Activated CD8-positive, alpha-beta memory T cell treated with anti-CD3 and anti-CD28 coated beads, Interleukin-2, amount 50 U/mL, for 48 hours (primary cell): ENCODE data around the gene ALDOC.
A peak's percentile ranks its signal among the peaks of the same experiment; 100 is the strongest.
"Not testable (repeated sequence)": the region's sequence is repeated elsewhere in the genome, so short reads cannot be mapped to it uniquely, and the experiment has no call there.

Source experiments
- DNase-seq: peaks from one replicate; pipeline ENCODE4 v3.0.0-alpha.2; 2020

Gene ALDOC

DNA sequence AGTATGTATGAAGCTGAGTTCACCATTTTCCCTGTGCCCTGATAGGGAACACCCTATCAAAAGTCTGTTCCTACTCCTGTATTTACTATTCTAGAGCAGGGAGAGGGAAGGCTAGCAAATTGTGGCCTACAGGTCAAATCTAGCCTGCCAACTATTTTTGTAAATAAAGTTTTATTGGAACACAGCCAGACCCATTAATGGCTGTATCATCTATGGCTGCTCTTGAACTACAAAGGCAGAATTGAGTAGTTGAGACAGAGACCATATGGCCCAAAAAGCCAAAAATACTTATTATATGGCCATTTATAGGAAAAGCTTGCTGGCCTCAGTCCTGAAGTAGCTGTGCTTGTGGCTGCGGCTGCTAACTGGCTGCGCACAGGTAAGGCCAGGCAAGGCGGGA lies 4.3 kb upstream of the ALDOC start:
- no peak for DNase-seq

DNA sequence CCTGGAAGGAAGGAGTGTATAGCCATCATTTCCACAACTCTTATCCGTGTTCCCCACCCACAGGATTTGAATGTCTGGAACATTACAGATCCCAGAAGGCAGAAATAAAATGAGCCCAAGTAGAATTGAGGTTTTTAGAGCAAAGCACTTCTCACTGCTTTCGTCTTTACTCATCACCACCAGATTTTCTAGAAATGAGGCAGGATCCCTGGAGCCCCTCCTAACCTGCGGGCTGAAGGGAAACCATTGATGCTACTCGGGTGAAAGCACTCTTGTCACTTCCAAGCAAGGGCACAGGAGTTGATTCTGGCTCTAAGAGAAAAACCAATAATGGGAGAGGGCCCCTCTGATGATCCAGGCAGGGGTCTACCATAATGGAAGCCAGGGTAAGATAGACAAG lies 2.8 kb upstream of the ALDOC start:
- no peak for DNase-seq

DNA sequence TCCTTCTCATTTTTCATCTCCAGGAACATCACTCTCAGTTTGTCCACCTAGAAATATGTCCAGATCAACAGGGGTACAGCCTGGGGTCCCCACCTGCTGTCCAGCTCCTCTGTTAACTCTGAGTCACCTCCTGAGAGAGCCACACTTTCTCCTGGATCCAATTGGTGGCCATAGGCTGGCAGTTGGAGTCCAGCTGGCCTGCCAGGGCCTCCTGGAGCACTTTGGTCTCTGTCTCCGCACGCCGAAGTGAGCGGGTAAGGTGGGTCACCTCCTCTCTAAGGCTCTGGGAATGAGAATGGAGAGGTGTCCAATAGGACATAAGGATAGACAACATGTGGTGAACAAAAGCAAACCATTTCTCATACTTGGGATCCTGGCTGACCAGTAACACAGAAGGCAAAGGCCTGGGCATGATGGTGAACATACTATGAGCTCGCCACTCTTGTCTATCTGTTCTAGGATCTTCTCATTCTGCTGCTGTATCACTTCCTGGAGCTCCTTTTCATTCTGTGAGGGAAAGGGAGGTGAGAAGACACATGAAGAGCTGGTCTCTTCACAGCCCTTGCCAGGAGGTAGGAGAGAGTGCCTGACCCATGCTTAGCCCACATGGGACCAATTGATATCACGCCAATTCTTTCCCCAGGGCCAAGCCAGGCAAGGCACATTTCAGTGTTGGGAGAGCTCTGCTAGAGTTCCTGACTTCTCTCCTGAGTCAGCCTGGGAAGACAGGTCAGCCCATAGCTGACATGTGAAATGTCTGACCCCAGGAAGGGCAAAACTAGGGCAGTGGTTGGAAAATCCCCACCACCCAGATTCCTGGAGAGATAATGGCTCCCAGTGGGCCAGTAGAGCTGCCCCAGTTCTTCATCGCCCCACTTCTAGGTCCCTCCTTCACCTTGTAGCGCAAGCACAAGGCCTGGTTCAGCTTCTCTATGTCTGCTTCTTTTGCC lies 1.8 kb upstream of the ALDOC start:
- DNase-seq = no peak

DNA sequence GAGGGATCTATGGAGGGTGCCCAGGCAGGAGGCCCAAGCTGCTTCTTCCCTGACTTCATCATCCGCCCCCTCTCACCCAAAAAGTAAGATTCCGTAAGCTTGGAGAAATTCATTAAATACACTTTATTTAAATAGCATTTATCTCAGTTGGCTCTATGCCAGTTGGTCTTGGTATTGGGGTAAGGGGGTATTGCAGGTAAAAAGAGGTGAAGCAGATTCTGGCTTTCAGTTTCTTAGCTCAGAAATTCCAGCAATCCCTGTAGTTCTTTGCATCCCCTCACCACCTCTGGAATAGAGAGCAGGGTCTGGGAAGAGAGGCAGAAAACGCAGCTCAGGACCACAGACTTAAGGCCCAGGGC lies 750 bp upstream of the ALDOC start:
- DNase-seq = no peak

DNA sequence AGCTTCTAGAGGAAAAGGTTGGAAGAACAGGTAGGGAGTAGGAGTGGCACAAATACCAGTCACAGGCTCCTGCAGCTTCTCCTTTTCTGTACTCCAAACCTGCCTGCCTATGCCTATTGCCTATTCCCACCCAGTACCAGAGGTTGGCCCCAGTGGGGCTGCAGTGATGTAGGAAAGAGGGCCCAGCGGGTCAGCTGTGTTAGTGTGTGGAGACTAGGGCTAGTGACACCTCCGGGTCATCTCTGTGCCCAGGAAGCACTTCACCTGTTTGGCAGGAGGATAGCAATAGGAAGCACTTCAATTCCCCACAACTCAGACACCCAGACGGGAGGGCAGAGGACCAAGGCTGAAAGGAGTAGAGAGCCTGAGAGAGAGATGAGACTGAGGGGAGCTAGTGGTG lies 679 bp downstream of the ALDOC start:
- DNase-seq = not testable (repeated sequence)

DNA sequence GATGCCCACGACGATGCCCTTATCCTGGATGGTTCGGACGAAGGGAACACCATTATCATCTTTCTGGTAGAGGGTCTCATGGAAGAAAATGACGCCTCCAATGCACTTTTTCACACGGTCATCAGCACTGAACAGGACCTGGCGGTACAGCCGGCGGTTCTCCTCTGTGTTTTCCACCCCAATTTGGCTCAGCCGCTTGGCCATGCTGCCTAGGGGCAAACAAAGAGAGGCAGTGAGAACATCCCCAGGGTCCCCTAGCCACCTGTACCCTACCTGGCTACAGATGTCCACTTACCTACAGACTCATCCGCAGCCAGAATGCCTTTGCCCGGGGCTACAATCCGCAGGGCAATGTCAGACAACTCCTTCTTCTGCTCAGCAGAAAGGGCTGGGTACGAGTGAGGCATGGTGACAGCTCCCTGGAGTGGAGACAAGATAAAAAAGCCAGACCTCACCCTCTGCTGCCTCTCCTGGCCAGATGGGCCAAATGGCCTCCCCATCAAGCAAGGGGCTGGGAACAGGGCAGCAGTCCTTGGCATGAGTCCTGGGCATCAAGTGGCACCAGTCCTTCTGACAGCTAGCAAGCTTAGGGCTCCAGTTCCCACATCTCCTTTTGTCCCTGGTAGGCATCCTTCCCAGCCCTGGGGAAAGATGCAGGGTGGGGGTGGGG lies 1.4 kb downstream of the ALDOC start:
- no peak for DNase-seq

DNA sequence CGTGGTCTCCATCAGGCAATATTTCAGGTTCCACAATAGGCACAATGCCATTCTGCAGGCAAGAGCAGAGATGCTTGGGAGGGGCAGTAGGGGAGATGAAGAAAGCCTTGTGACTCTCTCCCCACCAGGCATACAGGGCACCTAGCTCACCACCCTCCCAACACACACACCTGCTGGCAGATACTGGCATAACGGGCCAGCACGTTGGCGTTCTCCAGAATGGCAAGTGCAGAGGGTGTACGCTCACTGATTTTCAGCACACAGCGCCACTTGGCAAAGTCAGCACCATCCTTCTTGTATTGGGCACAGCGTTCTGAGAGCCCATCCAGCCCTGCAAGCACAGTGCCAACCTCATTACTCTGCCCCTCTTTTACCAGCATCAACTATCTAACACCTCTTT lies 2.2 kb downstream of the ALDOC start:
- no peak for DNase-seq

DNA sequence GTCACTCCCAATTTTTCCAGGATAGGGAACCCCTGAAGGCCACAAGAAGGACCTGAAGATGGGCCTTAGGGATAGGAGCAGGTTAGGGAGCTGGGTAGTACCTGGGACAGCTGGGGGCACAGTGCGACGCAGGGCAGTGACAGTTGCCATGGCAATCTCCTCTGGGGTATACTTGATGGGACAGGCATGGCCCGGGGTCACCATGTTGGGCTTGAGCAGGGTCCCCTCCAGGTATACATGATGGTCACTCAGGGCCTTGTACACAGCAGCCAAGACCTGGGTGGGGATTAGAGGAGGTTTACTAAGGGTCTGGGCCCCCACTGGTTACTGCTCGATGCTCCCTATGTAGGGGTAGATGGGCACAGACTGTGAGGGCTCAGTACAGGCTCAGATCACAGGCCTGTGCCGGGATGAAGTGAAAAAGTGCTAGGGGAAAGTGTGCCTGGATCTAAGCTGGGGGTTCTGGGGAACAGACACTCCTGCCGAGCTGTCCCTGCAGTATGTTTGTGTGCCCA lies 2.7 kb downstream of the ALDOC start:
- no peak for DNase-seq

DNA sequence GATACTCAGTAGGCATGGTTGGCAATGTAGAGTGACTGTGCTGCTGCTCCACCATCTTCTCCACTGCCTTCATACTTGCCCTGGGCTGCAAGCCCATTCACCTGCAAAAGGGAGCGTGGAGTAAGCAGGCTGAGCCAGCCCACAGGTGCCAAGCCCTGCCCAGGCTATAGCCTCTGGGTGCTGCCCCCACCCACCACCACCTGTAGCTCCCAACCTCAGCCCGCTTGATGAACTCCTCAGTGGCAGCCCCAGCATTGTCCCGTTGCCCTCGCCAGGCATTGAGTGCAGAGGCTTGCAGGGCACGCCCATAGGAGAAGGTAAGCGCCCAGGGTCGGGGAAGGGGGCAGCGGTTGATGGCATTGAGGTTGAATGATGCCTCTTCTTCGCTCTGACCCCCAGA lies 3.2 kb downstream of the ALDOC start:
- no peak for DNase-seq

DNA sequence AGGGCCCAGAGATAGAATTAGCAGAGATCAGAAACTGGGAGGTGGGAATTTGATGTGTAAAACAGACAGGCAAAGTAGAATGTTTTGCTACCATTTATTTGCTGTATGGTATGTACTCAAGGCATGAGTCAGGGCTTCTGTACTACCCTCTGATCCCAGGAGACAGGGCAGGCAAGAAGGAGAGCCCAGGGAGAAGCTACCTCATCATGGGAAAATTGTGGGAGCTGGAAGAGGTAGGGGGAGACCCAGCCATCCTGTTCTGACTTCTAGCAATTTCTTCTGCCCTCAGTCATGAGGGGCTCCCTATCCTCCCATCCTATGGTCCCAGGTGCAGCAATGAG lies 3.7 kb downstream of the ALDOC start:
- DNase-seq = no peak

DNA sequence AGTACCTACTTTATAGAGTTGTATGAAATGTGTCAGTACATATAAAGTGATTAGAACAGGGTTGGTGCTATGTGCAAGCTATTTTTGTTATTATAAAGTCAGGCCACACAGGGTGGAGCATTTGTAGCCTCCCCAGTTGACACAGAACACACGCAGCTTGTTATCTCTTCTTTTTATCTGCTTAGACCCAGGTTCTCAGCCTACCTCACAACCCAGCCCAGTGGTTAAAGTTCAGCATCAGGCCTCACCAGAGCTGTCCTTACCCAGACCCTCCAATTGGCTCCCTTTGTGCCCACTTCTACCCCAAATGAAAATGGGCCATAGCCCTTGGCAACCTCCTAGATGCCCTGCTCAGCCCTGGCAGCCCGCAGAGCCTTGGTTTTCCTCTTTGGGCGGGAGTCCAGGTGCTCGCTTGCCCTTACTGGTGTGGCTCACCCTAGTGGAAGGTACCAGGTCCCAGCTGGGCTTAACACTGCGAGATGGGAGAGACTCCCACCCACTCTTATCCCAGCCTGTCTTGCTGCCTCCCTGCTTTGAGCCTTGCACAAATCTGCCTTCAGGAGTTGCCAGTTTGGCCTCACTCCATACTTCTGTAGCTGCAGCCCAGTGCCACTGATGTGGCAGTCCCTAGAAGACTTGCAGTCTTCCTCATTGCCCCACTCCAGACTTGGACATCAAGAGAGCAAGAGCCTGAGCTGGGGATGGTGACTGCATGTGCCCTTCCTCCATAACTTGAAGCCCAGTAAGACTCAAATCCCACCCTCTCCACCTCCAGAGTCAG lies 4.2 kb downstream of the ALDOC start:
- no peak for DNase-seq

DNA sequence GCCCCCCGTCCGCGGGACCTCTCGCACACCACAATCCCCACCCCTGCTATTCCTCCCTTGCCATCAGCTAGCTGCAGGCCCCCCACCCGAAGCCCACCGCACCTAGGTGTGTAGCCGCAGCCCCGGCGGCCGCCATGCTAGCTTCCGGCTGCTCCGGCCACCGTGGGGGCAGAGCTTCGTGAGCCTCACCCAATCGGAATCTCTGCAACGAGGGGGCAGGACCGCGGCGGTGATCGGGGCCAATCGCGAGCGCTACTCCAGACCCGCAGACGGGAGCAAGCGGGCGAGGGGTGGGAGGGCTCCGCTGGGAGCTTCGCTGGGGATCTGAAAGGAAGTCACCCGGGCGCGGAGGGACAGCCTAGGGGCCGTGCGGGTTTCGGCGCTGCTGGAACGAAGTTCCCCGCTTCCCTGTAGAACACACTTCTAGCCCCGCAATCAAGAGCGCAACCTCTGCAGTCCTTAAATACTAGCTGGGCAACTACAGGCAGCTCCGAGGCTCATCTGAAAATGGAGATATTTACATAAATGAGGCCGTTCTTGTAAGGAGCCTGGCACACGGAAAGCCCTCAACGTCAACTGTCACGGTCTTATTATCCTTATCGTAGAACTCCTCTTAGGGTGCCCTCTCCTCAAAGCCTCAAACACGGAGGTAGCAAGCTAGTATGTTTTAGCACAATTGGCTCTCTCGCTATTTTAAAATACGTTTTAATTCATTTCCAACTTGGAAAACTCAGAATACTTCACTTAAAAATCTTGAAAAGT lies 5.2 kb downstream of the ALDOC start, which contains the start of gene PIGS:
Gene PIGS, minus strand, starts transcription at position 164 of the 762 bp plus-strand sequence. Its CDS starts 28 bp downstream, at position 136.
- peak; percentile 95 for DNase-seq

DNA sequence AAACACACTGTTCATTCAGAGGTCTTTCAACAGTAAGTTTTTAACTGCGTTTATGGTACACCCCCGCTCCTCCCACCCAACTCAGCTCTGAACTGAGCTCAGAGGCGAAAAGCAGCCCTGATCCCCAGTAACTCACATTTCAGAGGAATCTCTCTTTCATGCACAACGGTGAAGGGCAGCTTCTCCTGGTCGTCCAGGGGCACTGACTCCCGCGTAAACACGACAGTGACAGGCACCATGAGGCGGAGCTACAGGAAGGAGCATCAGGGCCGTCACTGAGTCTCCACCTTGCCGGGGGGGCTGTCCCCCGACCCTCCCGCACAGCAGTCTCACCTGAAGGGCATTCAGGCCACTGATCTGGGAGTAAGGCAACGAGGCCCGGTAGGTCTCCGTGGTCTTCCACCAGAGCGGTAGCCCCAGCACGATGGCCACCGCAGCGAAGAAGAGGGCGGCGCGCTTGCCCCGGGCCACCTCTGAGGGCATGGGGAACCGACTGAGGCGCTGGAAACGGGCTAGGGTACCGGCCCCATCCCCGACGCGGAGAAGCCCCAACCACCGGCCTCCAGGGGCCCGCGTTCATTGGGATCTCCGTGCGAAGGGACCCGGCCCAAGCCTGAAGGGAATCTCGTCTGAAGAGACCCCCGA lies 5.9 kb downstream of the ALDOC start:
- DNase-seq = peak; percentile 78

DNA sequence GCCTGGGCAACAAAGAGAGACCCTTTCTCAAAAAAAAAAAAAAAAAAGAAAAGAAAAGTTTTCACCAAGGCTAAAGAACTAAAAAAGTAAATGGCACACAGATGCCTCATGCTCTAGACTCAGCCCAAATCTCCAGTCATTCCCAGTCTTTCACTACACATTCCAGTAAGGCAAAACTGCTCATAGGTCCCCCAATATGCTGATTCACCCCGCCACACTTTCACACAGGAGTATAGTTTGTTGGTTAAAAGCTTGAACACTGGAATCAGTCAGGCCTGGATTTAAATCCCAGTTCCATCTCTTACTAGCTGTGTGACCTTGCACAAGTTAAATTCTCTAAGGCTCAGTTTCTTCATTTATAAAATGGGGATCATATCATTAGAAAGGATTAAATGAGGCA lies 7.2 kb downstream of the ALDOC start:
- DNase-seq = no peak

DNA sequence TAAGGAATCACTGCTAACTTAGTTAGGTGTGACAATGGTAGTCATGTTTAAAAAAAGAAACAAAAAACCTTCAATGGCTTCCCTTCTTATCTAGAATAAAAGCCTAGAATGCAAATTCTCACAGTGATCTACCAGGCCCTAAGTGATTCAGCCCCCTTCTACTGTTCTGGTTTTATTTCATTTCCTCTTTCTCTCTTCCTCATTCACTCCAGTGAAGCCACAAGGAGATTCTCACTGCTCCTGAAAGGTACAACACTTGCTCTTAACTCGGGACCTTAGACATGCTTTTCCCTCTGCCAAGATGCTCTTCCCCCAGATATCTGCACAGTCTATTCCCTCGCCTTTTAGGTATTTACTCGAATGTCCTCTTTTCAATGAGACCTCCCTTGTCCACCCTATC lies 9.1 kb downstream of the ALDOC start:
- DNase-seq = no peak

DNA sequence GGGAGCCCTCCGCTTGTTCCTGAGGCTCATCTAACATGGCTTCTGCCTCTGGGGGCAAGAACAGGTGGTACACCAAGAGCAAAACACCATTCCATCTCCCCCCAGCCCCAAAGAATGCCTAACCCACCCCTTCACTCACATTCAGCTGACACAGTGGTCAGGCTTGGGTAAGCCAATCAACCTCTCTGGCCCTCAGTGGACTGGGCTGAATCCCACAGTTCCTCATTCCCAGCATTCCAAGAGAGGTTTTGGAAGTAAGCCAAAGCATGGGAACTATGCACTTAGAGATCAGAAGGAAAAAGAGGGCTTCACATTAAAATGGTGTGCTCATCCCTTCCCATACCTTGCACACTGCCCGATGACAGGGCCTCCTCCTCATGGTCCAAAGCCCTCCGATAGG lies 13.2 kb downstream of the ALDOC start:
- no peak for DNase-seq

DNA sequence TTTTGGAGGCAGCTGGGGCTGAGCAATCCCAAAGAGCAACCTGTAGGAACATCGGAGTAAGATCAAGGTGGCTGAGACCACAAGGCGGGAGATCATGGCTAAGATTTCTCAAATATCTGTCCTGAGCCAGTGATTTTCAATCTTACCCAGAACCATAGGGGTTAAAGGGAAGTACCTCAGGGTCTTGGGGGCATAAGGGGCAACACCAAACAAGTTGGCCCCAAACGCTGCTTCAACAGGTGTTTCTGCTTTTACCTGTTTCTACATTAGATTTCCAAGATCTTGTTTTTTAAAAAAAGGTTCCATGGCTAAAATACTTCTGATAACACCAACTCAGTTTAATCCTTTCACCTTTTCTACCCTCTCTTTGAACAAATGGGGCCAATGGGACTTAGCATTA lies 21.7 kb downstream of the ALDOC start:
- DNase-seq = no peak

DNA sequence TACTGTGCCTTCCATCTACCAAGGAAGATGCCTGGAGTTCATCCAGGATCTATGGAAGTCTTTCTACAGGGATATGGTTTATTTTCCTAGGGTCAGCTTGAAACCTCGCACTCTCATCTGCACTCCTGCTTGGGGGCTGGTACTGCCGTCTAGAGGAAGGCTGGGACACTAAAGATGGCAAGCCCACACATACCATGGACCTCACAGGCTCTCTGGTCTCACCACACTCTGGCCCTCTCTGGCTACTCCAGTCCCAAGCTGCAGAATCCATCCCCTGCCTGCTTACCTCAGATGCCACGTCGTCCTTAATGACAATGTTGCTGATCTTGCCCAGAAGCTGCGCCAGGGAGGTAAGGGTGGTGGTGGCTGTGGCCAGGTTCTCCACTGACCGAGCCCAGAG lies 22.1 kb downstream of the ALDOC start:
- no peak for DNase-seq

DNA sequence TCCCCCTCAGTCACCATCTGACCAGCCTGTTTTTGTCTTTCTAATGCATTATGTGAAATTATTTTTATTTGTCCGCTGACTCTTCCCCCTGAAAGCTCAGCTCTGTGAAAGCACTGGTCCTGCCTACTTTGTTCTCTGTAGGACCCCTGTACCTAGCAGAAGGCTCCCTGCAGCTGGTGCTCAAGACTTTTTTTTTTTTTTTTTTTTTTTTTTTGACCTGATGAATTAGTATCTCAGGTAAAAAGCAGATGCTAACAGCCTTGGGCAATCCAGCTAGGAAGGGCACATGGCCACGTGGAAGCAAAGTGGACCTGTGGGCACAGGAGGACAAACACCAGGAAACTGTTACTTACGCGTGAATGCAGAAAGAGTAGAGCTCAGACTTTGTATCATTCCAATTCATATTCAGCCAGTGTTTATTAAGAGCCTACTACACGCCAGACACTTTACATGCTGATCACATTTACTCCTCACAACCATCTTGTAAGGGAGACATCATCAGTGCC lies 23.6 kb downstream of the ALDOC start:
- no peak for DNase-seq

DNA sequence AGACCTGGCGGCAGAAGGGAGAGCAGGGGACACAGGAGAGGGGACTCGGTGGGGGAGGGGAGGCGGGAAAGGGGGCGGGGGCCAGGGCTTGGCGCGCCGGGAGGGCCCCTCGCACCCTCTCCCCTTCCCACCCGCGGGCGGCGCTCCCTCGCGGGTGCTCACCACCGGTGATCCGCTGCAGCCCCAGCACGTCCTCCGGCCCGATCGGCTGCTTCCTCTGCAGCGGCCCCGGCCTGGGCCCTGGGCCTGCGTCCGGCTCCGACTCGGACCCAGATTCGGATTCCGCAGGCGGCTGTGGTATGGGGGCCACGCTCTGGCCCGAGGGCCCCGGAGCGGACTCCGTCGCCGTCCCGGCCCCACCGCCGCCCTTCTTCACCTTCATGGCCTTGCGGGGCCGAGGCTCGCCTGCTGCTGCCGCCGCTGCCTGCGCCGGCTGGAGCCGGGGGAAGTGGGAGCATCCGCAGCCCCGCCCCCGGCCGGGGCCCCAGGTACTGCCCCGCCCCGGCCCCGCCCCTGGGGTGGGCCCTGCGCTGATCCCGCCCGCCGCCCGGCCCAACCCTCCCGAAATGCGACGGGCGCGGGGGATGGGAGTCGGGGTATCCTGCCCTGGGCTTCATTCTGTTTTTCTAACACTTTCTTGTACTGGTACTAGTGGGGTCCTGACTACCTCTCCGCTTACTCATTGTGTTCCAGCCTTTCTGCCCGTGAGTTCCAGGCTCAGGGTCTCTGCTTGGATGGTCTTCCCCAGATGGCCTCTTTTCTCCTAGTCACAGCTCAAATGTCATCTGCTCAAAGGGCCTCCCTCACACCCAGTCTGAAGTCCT lies 24.3 kb downstream of the ALDOC start, which contains the start of gene UNC119:
Gene UNC119, minus strand, starts transcription at position 449 of the 824 bp plus-strand sequence. Its CDS starts 67 bp downstream, at position 382.
- peak; percentile 90 for DNase-seq
